ENCODE measurements around the gene TGM6. TPM values are rescaled to one million over a fixed set of nuclear protein-coding genes. Genes with fewer than 3 reads are reported as not detected.

The TGM6 gene
- polyA plus RNA-seq, 1 donor from 2014 or later: not detected

DNA sequence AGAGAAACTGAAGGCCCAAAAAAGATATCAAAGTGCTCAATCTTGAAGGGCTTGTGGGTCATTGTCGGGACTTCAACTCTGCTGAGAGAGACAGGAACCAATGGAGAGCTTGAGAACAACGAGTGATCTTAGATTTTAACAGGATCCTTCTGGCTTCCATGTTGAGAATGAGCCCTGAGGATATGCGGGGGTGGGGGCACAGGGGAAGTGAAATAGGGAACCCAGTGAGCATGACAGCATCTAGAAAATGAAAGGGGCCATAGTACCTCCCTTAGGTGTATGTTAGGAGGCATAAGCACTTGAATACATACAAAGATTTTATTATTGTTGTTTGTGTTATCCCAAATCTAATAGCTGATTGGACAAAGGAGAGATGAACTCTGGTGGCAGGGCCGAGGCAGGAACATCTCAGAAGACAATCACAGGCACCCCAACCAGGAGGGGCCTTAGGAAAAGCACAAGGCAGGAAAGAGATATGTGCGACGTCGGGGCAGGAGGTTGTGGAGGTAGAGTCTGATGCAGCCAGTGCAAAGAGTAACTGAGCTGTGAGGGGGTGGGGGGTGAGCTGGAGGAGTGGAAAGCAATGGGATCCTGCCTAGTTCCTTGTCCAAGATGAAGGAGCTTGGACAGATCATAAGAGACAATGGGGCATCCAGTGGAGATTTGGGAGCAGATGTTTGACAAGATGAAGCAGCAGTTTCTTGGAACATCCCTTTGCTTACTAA is 10.4 kb downstream of the TGM6 start:
- no peak overlapping the region for H3K9ac ChIP-seq (ENCODE audit: low read length)
- H3K9me2 ChIP-seq (ENCODE audit: insufficient read depth, low read length): no peaks in the 10 kb centered on the region
- no peak overlapping the region for H3K4me2 ChIP-seq (ENCODE audit: low read length)
- H3K27ac ChIP-seq (ENCODE audit: low read length): no peak overlapping the region
- H3K9me3 ChIP-seq (ENCODE audit: low read length): peaks cover 4% of the 10 kb centered on the region
- no peaks in the 10 kb centered on the region for H3F3A ChIP-seq (ENCODE audit: insufficient read depth, low read length, poor library complexity, severe bottlenecking)
- TF ChIP-seq SMC3 (conservative IDR thresholded peaks at IDR 0.05; ENCODE audit: poor library complexity): no peak
- TF ChIP-seq TAF1 (IDR thresholded peaks at IDR 0.05; ENCODE audit: low read depth): no peak
- TF ChIP-seq MXI1 (conservative IDR thresholded peaks at IDR 0.05; ENCODE audit: poor library complexity, severe bottlenecking): no peak
- no peak for TF ChIP-seq POLR2AphosphoS5 (IDR thresholded peaks at IDR 0.05)
- TF ChIP-seq RAD21 (conservative IDR thresholded peaks at IDR 0.05): no peak
- no peak for TF ChIP-seq EZH2 (IDR thresholded peaks at IDR 0.05; ENCODE audit: borderline replicate concordance, insufficient read depth, low read length, poor library complexity, severe bottlenecking)
- TF ChIP-seq, protein P1, sequence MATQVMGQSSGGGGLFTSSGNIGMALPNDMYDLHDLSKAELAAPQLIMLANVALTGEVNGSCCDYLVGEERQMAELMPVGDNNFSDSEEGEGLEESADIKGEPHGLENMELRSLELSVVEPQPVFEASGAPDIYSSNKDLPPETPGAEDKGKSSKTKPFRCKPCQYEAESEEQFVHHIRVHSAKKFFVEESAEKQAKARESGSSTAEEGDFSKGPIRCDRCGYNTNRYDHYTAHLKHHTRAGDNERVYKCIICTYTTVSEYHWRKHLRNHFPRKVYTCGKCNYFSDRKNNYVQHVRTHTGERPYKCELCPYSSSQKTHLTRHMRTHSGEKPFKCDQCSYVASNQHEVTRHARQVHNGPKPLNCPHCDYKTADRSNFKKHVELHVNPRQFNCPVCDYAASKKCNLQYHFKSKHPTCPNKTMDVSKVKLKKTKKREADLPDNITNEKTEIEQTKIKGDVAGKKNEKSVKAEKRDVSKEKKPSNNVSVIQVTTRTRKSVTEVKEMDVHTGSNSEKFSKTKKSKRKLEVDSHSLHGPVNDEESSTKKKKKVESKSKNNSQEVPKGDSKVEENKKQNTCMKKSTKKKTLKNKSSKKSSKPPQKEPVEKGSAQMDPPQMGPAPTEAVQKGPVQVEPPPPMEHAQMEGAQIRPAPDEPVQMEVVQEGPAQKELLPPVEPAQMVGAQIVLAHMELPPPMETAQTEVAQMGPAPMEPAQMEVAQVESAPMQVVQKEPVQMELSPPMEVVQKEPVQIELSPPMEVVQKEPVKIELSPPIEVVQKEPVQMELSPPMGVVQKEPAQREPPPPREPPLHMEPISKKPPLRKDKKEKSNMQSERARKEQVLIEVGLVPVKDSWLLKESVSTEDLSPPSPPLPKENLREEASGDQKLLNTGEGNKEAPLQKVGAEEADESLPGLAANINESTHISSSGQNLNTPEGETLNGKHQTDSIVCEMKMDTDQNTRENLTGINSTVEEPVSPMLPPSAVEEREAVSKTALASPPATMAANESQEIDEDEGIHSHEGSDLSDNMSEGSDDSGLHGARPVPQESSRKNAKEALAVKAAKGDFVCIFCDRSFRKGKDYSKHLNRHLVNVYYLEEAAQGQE (IDR thresholded peaks at IDR 0.05; ENCODE audit: borderline replicate concordance): no peak
- TF ChIP-seq, protein P2, sequence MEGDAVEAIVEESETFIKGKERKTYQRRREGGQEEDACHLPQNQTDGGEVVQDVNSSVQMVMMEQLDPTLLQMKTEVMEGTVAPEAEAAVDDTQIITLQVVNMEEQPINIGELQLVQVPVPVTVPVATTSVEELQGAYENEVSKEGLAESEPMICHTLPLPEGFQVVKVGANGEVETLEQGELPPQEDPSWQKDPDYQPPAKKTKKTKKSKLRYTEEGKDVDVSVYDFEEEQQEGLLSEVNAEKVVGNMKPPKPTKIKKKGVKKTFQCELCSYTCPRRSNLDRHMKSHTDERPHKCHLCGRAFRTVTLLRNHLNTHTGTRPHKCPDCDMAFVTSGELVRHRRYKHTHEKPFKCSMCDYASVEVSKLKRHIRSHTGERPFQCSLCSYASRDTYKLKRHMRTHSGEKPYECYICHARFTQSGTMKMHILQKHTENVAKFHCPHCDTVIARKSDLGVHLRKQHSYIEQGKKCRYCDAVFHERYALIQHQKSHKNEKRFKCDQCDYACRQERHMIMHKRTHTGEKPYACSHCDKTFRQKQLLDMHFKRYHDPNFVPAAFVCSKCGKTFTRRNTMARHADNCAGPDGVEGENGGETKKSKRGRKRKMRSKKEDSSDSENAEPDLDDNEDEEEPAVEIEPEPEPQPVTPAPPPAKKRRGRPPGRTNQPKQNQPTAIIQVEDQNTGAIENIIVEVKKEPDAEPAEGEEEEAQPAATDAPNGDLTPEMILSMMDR (IDR thresholded peaks at IDR 0.05; ENCODE audit: poor library complexity, severe bottlenecking): no peak
- no peak overlapping the region for H2AFZ ChIP-seq (ENCODE audit: low read depth, low read length)
- no peaks in the 10 kb centered on the region for H3K27me3 ChIP-seq (ENCODE audit: insufficient read depth, low read depth, low read length)
- H4K20me1 ChIP-seq (ENCODE audit: insufficient read depth): no peaks in the 10 kb centered on the region
- H3K79me2 ChIP-seq (replicated peaks; ENCODE audit: insufficient read depth, low read length): no peaks in the 10 kb centered on the region
- H3K36me3 ChIP-seq (ENCODE audit: insufficient read depth, low read length): no peaks in the 10 kb centered on the region
- H3K4me3 ChIP-seq (ENCODE audit: low read length): no peak overlapping the region

DNA sequence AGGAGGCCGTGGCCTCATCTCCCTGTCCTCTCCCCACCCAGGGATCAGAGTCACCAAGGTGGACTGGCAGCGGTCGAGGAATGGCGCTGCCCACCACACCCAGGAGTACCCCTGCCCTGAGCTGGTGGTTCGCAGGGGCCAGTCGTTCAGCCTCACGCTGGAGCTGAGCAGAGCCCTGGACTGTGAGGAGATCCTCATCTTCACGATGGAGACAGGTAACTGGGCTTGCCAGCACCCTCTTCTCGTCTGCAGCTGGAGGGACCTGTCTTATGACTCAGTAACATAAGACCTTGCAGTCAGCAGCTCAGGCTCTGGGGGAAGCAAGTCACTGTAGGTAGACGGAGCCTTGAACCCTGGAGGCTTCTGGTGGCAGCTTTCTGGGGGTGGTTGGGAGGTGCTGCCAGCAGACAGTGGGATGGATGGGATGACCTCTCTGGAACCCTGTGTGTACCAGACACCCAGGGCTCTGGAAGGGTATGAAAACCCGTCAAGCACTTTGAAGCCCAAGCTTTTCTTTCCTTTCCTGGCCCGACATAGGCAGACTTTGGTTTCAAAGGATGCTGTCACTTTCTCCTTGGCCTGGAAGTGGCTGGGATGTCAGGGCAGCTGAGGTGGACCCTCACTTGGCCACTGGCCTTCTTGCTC is 13.8 kb downstream of the TGM6 start:
- TF ChIP-seq, protein P2 (IDR thresholded peaks at IDR 0.05; ENCODE audit: poor library complexity, severe bottlenecking): no peak
- no peak for TF ChIP-seq MXI1 (conservative IDR thresholded peaks at IDR 0.05; ENCODE audit: poor library complexity, severe bottlenecking)
- TF ChIP-seq, protein P1 (IDR thresholded peaks at IDR 0.05; ENCODE audit: borderline replicate concordance): no peak
- no peak for TF ChIP-seq EZH2 (IDR thresholded peaks at IDR 0.05; ENCODE audit: borderline replicate concordance, insufficient read depth, low read length, poor library complexity, severe bottlenecking)
- no peak for TF ChIP-seq RAD21 (conservative IDR thresholded peaks at IDR 0.05)
- no peak for TF ChIP-seq EP300 (conservative IDR thresholded peaks at IDR 0.05; ENCODE audit: poor library complexity, severe bottlenecking)
- no peak for TF ChIP-seq SMC3 (conservative IDR thresholded peaks at IDR 0.05; ENCODE audit: poor library complexity)
- Histone ChIP-seq H3K79me2 (replicated peaks; ENCODE audit: insufficient read depth, low read length) (no peaks in the 10 kb centered on the region), H3K27ac (ENCODE audit: low read length) (no peak overlapping the region), H3K9me3 (ENCODE audit: low read length) (no peaks in the 10 kb centered on the region), H3K27me3 (ENCODE audit: insufficient read depth, low read depth, low read length) (no peaks in the 10 kb centered on the region), H3K9me2 (ENCODE audit: insufficient read depth, low read length) (no peaks in the 10 kb centered on the region), H3F3A (ENCODE audit: insufficient read depth, low read length, poor library complexity, severe bottlenecking) (no peaks in the 10 kb centered on the region), H3K9ac (ENCODE audit: low read length) (no peak overlapping the region), H3K4me3 (ENCODE audit: low read length) (no peak overlapping the region), H4K20me1 (ENCODE audit: insufficient read depth) (no peaks in the 10 kb centered on the region), H3K4me2 (ENCODE audit: low read length) (no peak overlapping the region), H3K36me3 (ENCODE audit: insufficient read depth, low read length) (no peaks in the 10 kb centered on the region), H2AFZ (ENCODE audit: low read depth, low read length) (no peak overlapping the region)
